ENCODE results near the gene GJB5. TPM values are rescaled to one million over a fixed set of nuclear protein-coding genes. Genes with fewer than 3 reads are reported as not detected.

GJB5 gene
- total and polyA plus RNA-seq, 4 donors, result 0.17 to 1.6 (median 0.56) TPM

- Histone ChIP-seq H3K9me3 (ENCODE audit: control insufficient read depth in 4 of 4, insufficient read depth in 3 of 4, low read length in 3 of 4) (no peaks in the 10 kb centered on the region), H3K36me3 (ENCODE audit: control insufficient read depth in 4 of 4, insufficient read depth in 4 of 4, low read length in 4 of 4) (no peaks in the 10 kb centered on the region), H3K9ac (ENCODE audit: insufficient read depth in 1 of 2, low read length in 2 of 2) (no peak overlapping the region), H3K4me1 (ENCODE audit: control insufficient read depth in 5 of 5, insufficient read depth in 5 of 5, low read length in 5 of 5) (no peaks in the 10 kb centered on the region), H3K27me3 (ENCODE audit: control insufficient read depth in 3 of 3, insufficient read depth in 3 of 3, low read length in 2 of 3) (peaks cover 0 to 13% (median 0%) of the 10 kb centered on the region in 3 donors), H3K27ac (ENCODE audit: low read depth in 1 of 2, low read length in 1 of 2) (no peak overlapping the region), H3K4me3 (no peak overlapping the region)
- no peak for DNase-seq
- WGBS, 2 donors, result 86 to 96% methylated on average over 5 of the region's 5 CpGs
- TF ChIP-seq CTCF (IDR thresholded peaks at IDR 0.05; ENCODE audit: control extremely low read depth, extremely low read depth), result no peak
- ATAC-seq (ENCODE audit: insufficient read depth, low FRiP score), result no peak
Observed at GRCh38 chr1:34750610-34751009, 4.2 kb upstream of the GJB5 start.

- peaks cover 0 to 8% (median 0%) of the 10 kb centered on the region in 3 donors for H3K27me3 ChIP-seq (ENCODE audit: control insufficient read depth in 3 of 3, insufficient read depth in 3 of 3, low read length in 2 of 3)
- no peak overlapping the region for H3K27ac ChIP-seq (ENCODE audit: low read depth in 1 of 2, low read length in 1 of 2)
- H3K4me1 ChIP-seq (ENCODE audit: control insufficient read depth in 5 of 5, insufficient read depth in 5 of 5, low read length in 5 of 5), result no peaks in the 10 kb centered on the region
- H3K36me3 ChIP-seq (ENCODE audit: control insufficient read depth in 4 of 4, insufficient read depth in 4 of 4, low read length in 4 of 4), result no peaks in the 10 kb centered on the region
- no peaks in the 10 kb centered on the region for H3K9me3 ChIP-seq (ENCODE audit: control insufficient read depth in 4 of 4, insufficient read depth in 3 of 4, low read length in 3 of 4)
- ATAC-seq (ENCODE audit: insufficient read depth, low FRiP score) (no peak), DNase-seq (no peak)
- 72 to 85% methylated on average over 3 of the region's 3 CpGs for WGBS, 2 donors
- H3K9ac ChIP-seq (ENCODE audit: insufficient read depth in 1 of 2, low read length in 2 of 2), result no peak overlapping the region
- no peak overlapping the region for H3K4me3 ChIP-seq
- no peak for TF ChIP-seq CTCF (IDR thresholded peaks at IDR 0.05; ENCODE audit: control extremely low read depth, extremely low read depth)
Observed at GRCh38 chr1:34753163-34753562, 1.7 kb upstream of the GJB5 start.

- no peak for TF ChIP-seq CTCF (IDR thresholded peaks at IDR 0.05; ENCODE audit: control extremely low read depth, extremely low read depth)
- H3K36me3 ChIP-seq (ENCODE audit: control insufficient read depth in 4 of 4, insufficient read depth in 4 of 4, low read length in 4 of 4), result no peaks in the 10 kb centered on the region
- no peaks in the 10 kb centered on the region for H3K4me1 ChIP-seq (ENCODE audit: control insufficient read depth in 5 of 5, insufficient read depth in 5 of 5, low read length in 5 of 5)
- DNase-seq, result no peak
- no peak overlapping the region for H3K9ac ChIP-seq (ENCODE audit: insufficient read depth in 1 of 2, low read length in 2 of 2)
- no peaks in the 10 kb centered on the region for H3K27me3 ChIP-seq (ENCODE audit: control insufficient read depth in 3 of 3, insufficient read depth in 3 of 3, low read length in 2 of 3)
- no peak overlapping the region for H3K4me3 ChIP-seq
- no peak for ATAC-seq (ENCODE audit: insufficient read depth, low FRiP score)
- peaks cover 0 to under 1% (median 0%) of the 10 kb centered on the region in 4 donors for H3K9me3 ChIP-seq (ENCODE audit: control insufficient read depth in 4 of 4, insufficient read depth in 3 of 4, low read length in 3 of 4)
- no peak overlapping the region for H3K27ac ChIP-seq (ENCODE audit: low read depth in 1 of 2, low read length in 1 of 2)
- 92% methylated on average over 6 of the region's 6 CpGs for WGBS, 2 donors
Observed at GRCh38 chr1:34755961-34756360, 1.1 kb downstream of the GJB5 start.

- WGBS, 2 donors, result 93 to 94% methylated on average over 21 of the region's 21 CpGs
- no peak for DNase-seq
- no peak for TF ChIP-seq CTCF (IDR thresholded peaks at IDR 0.05; ENCODE audit: control extremely low read depth, extremely low read depth)
Observed at GRCh38 chr1:34757386-34757785, 2.5 kb downstream of the GJB5 start.

More at GRCh38 chr1:34757386-34757785, 2.5 kb downstream of the GJB5 start:
- H3K9me3 ChIP-seq (ENCODE audit: control insufficient read depth in 4 of 4, insufficient read depth in 3 of 4, low read length in 3 of 4), result peaks cover 0 to 6% (median 0%) of the 10 kb centered on the region in 4 donors
- H3K27ac ChIP-seq (ENCODE audit: low read depth in 1 of 2, low read length in 1 of 2), result no peak overlapping the region
- no peak for ATAC-seq (ENCODE audit: insufficient read depth, low FRiP score)
- H3K9ac ChIP-seq (ENCODE audit: insufficient read depth in 1 of 2, low read length in 2 of 2), result no peak overlapping the region
- no peak overlapping the region for H3K4me3 ChIP-seq
- H3K4me1 ChIP-seq (ENCODE audit: control insufficient read depth in 5 of 5, insufficient read depth in 5 of 5, low read length in 5 of 5), result no peaks in the 10 kb centered on the region
- no peaks in the 10 kb centered on the region for H3K27me3 ChIP-seq (ENCODE audit: control insufficient read depth in 3 of 3, insufficient read depth in 3 of 3, low read length in 2 of 3)
- H3K36me3 ChIP-seq (ENCODE audit: control insufficient read depth in 4 of 4, insufficient read depth in 4 of 4, low read length in 4 of 4), result no peaks in the 10 kb centered on the region
